ENCODE results near the gene NXNL1. TPM values are rescaled to one million over a fixed set of nuclear protein-coding genes. Genes with fewer than 3 reads are reported as not detected.

Gene NXNL1
- total and polyA plus RNA-seq, 2 of the 13 experiments (the other 11 are each of a cell fraction or from before 2014, with no cell fraction given): not detected

DNA sequence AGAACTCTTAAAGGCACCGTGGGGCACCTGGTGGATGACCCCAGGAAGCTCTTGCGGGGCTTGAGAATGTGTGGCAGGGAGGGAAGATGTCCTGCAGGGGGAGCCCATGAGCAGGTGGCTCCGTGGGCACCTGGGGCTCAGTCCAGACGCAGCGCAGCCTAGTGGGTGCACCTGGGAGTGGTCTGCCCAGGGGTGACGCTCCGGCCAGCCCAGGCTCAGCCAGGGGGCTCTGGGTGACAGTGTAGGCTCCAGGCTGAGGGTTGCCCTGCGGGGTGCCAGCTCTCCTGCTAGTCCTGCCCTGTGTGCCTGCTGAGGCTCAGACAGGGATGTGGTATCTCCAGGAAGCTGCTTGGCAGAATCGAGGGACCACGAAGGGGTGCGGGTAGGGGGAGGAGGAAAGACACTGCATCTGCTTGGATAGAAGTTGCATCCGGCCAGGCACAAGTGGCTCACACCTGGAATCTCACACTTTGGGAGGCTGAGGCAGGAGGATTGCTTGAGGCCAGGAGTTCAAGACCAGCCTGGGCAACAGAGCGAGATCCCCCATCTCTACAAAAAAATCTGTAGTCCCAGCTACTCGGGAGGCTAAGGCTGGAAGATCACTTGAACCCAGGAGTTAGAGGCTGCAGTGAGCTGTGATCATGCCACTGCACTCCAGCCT, 35.7 kb upstream of the NXNL1 start:
- POLR2A ChIA-PET: interaction anchor here (1.0 to 1.2 kb wide), 2 partner anchors 11 to 15 kb away, joined by 4 to 6 read pairs; partner anchors contain the start of gene PGLS
- ATAC-seq: peak; percentile 85
- Histone ChIP-seq H3K36me3 (replicated peaks in 1 of 2; ENCODE audit: control insufficient read depth in 1 of 2, insufficient read depth in 2 of 2, low read length in 2 of 2) (no peaks in the 10 kb centered on the region), H3K27me3 (ENCODE audit: control insufficient read depth in 1 of 2, insufficient read depth in 2 of 2, low read length in 2 of 2) (no peaks in the 10 kb centered on the region), H3K4me1 (ENCODE audit: insufficient read depth, low read length) (peaks cover 40% of the 10 kb centered on the region), H4K20me1 (ENCODE audit: insufficient read depth, low read length) (no peaks in the 10 kb centered on the region), H3K9ac (ENCODE audit: insufficient read depth, low read depth, low read length) (no peak overlapping the region), H3K4me3 (replicated peaks in 1 of 3; ENCODE audit: insufficient read depth in 1 of 3, low read depth in 2 of 3, low read length in 3 of 3) (no peak overlapping the region), H3K4me2 (ENCODE audit: low read depth, low read length) (peak overlapping the region; percentile 29; the same call in 1 of the 2 replicates), H3K9me3 (ENCODE audit: low read length) (no peaks in the 10 kb centered on the region), H2AFZ (ENCODE audit: low read length) (no peak overlapping the region), H3K27ac (ENCODE audit: extremely low read length, insufficient read depth, low read length) (no peak overlapping the region), H3K79me2 (ENCODE audit: insufficient read depth, low read length) (no peaks in the 10 kb centered on the region)
- BruUV-seq (replicated peaks): no TSS peak
- CTCF ChIA-PET (ENCODE audit: low intra/inter-chr PET ratio, low total read pairs): interaction anchor here (0.7 to 2.2 kb wide), 7 partner anchors 12 to 359 kb away, joined by 3 to 10 read pairs (median 5); partner anchors contain the start of gene PGLS
- peak; percentile 12 for FAIRE-seq
- peak; percentile 81 for DNase-seq (ENCODE audit: low spot score)
- in situ Hi-C loops (cut with HindIII; ENCODE audit: extremely low pct_ligation_motif_present, low pct_unique_long_range_greater_than_20kb): no loop called here
- WGBS (ENCODE audit: low lambda C conversion rate): 52% methylated on average over 11 of the region's 14 CpGs
- intact Hi-C loops (cut with micrococcal nuclease; ENCODE audit: unreplicated experiment): no loop called here
- TF ChIP-seq SOX13 (IDR thresholded peaks at IDR 0.05) (no peak), SOX13 (CRISPR knock-in tag; conservative IDR thresholded peaks at IDR 0.05 in 1 of 2, IDR thresholded peaks at IDR 0.05 in 1 of 2) (0 out of 4 replicates have a peak, but pooled peaks of 1 of the 2 experiments have one; percentile 25), HNRNPLL (IDR thresholded peaks at IDR 0.05; ENCODE audit: low read depth, low read length, poor library complexity, severe bottlenecking) (peak; percentile 38), RAD21 (CRISPR knock-in tag; IDR thresholded peaks at IDR 0.05) (peak; percentile 89), ZNF577 (CRISPR knock-in tag; IDR thresholded peaks at IDR 0.05; ENCODE audit: borderline replicate concordance, low read depth) (no peak), MTF2 (CRISPR knock-in tag; IDR thresholded peaks at IDR 0.05; ENCODE audit: borderline replicate concordance) (no peak), XRCC5 (optimal IDR thresholded peaks at IDR 0.05; ENCODE audit: low read length) (peak; percentile 99), SOX6 (IDR thresholded peaks at IDR 0.05) (no peak), SOX6 (CRISPR knock-in tag; IDR thresholded peaks at IDR 0.05) (peak; percentile 46; the same call in 1 of the 2 replicates), CBX1 (IDR thresholded peaks at IDR 0.05; ENCODE audit: low read depth) (peak; percentile 69), MXD4 (CRISPR knock-in tag; IDR thresholded peaks at IDR 0.05) (no peak), ZNF10 (CRISPR knock-in tag; IDR thresholded peaks at IDR 0.05; ENCODE audit: borderline replicate concordance, low read depth) (no peak), ATRX (CRISPR knock-in tag; IDR thresholded peaks at IDR 0.05; ENCODE audit: borderline replicate concordance) (no peak), GATAD2A (CRISPR knock-in tag; IDR thresholded peaks at IDR 0.05) (peak; percentile 55), TCF12 (IDR thresholded peaks at IDR 0.05) (no peak), TCF12 (CRISPR knock-in tag; IDR thresholded peaks at IDR 0.05) (no peak), SAP130 (CRISPR knock-in tag; IDR thresholded peaks at IDR 0.05; ENCODE audit: low read depth) (peak; percentile 52; the same call in 1 of the 2 replicates), RXRB (CRISPR knock-in tag; IDR thresholded peaks at IDR 0.05; ENCODE audit: borderline replicate concordance) (0 out of 2 replicates have a peak, but pooled peaks have one; percentile 23), ZNF44 (CRISPR knock-in tag; IDR thresholded peaks at IDR 0.05) (no peak)
- TF ChIP-seq, protein P1, sequence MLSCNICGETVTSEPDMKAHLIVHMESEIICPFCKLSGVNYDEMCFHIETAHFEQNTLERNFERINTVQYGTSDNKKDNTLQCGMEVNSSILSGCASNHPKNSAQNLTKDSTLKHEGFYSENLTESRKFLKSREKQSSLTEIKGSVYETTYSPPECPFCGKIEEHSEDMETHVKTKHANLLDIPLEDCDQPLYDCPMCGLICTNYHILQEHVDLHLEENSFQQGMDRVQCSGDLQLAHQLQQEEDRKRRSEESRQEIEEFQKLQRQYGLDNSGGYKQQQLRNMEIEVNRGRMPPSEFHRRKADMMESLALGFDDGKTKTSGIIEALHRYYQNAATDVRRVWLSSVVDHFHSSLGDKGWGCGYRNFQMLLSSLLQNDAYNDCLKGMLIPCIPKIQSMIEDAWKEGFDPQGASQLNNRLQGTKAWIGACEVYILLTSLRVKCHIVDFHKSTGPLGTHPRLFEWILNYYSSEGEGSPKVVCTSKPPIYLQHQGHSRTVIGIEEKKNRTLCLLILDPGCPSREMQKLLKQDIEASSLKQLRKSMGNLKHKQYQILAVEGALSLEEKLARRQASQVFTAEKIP (CRISPR knock-in tag; IDR thresholded peaks at IDR 0.05; ENCODE audit: borderline replicate concordance): no peak
- TF ChIP-seq, protein P2, sequence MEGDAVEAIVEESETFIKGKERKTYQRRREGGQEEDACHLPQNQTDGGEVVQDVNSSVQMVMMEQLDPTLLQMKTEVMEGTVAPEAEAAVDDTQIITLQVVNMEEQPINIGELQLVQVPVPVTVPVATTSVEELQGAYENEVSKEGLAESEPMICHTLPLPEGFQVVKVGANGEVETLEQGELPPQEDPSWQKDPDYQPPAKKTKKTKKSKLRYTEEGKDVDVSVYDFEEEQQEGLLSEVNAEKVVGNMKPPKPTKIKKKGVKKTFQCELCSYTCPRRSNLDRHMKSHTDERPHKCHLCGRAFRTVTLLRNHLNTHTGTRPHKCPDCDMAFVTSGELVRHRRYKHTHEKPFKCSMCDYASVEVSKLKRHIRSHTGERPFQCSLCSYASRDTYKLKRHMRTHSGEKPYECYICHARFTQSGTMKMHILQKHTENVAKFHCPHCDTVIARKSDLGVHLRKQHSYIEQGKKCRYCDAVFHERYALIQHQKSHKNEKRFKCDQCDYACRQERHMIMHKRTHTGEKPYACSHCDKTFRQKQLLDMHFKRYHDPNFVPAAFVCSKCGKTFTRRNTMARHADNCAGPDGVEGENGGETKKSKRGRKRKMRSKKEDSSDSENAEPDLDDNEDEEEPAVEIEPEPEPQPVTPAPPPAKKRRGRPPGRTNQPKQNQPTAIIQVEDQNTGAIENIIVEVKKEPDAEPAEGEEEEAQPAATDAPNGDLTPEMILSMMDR (CRISPR knock-in tag; IDR thresholded peaks at IDR 0.05): peak; percentile 93
- TF ChIP-seq, protein P3, sequence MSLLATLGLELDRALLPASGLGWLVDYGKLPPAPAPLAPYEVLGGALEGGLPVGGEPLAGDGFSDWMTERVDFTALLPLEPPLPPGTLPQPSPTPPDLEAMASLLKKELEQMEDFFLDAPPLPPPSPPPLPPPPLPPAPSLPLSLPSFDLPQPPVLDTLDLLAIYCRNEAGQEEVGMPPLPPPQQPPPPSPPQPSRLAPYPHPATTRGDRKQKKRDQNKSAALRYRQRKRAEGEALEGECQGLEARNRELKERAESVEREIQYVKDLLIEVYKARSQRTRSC (CRISPR knock-in tag; IDR thresholded peaks at IDR 0.05; ENCODE audit: low read depth): no peak

All from HepG2 (cell line).